H9 (cell line): ENCODE results near the gene CEP120. TPM values are rescaled to one million over a fixed set of nuclear protein-coding genes. Genes with fewer than 3 reads are reported as not detected.

Source experiments
- DNase-seq: peaks from one replicate; pipeline ENCODE4 v3.0.0-alpha.2; 2017
- H2AFZ ChIP-seq: one replicate; pipeline ENCODE4 v1.6.1; 2013; ENCODE audit warnings: mild to moderate bottlenecking, low read length, control low read depth, moderate library complexity
- H2AK5ac ChIP-seq: 2 replicates; pipeline ENCODE4 v1.6.1; 2013; ENCODE audit warnings: low read length, control low read depth, mixed read lengths; ENCODE audit not compliant: insufficient read length
- H2BK120ac ChIP-seq: one replicate; pipeline ENCODE4 v1.6.1; 2013; ENCODE audit warnings: low read depth, mild to moderate bottlenecking, low read length, control low read depth, inconsistent platforms; ENCODE audit not compliant: poor library complexity, severe bottlenecking
- H2BK12ac ChIP-seq: 2 replicates; pipeline ENCODE4 v1.6.1; 2013; ENCODE audit warnings: low read length, control low read depth, mixed read lengths, low read depth; ENCODE audit not compliant: insufficient read length
- H2BK15ac ChIP-seq: 2 replicates; pipeline ENCODE4 v1.6.1; 2013; ENCODE audit warnings: low read depth, low read length, control low read depth
- H2BK20ac ChIP-seq: one replicate; pipeline ENCODE4 v1.6.1; 2013; ENCODE audit warnings: low read depth, mild to moderate bottlenecking, low read length, control low read depth, inconsistent platforms; ENCODE audit not compliant: poor library complexity, severe bottlenecking
- H2BK5ac ChIP-seq: 2 replicates; pipeline ENCODE4 v1.6.1; 2013; ENCODE audit warnings: low read length, control low read depth, mixed read lengths; ENCODE audit not compliant: insufficient read length
- H3K14ac ChIP-seq: 2 replicates; pipeline ENCODE4 v1.6.1; 2013; ENCODE audit warnings: low read length, control low read depth; ENCODE audit not compliant: insufficient read depth
- H3K18ac ChIP-seq: 2 replicates; pipeline ENCODE4 v1.6.1; 2013; ENCODE audit warnings: low read depth, mild to moderate bottlenecking, mixed read lengths, low read length, control low read depth; ENCODE audit not compliant: insufficient read length
- H3K23ac ChIP-seq: 2 replicates; pipeline ENCODE4 v1.6.1; 2013; ENCODE audit warnings: low read length, control low read depth, mixed read lengths, low read depth; ENCODE audit not compliant: insufficient read length
- H3K23me2 ChIP-seq: 2 replicates; pipeline ENCODE4 v1.6.1; 2013; ENCODE audit warnings: low read depth, mild to moderate bottlenecking, mixed read lengths, low read length, control low read depth; ENCODE audit not compliant: insufficient read length, poor library complexity, severe bottlenecking
- H3K27ac ChIP-seq: 2 replicates; pipeline ENCODE4 v1.5.1; 2013; ENCODE audit warnings: low read length, control low read depth, mixed read lengths, low read depth; ENCODE audit not compliant: insufficient read length
- H3K27me3 ChIP-seq: 2 replicates; pipeline ENCODE4 v1.6.1; 2013; ENCODE audit warnings: low read length, control low read depth, inconsistent platforms; ENCODE audit not compliant: insufficient read depth
- H3K4ac ChIP-seq: 2 replicates; pipeline ENCODE4 v1.6.1; 2013; ENCODE audit warnings: low read depth, mild to moderate bottlenecking, control low read depth, inconsistent platforms, low read length, moderate library complexity
- H3K4me1 ChIP-seq: 2 replicates; pipeline ENCODE4 v1.6.1; 2013; ENCODE audit warnings: low read length, control low read depth, inconsistent platforms; ENCODE audit not compliant: insufficient read depth
- H3K4me2 ChIP-seq: 2 replicates; pipeline ENCODE4 v1.6.1; 2013; ENCODE audit warnings: low read length, control low read depth, mixed read lengths; ENCODE audit not compliant: insufficient read length, insufficient read depth
- H3K56ac ChIP-seq: 2 replicates; pipeline ENCODE4 v1.6.1; 2013; ENCODE audit warnings: low read depth, mild to moderate bottlenecking, mixed read lengths, low read length, control low read depth; ENCODE audit not compliant: insufficient read length
- H3K79me1 ChIP-seq: 2 replicates; pipeline ENCODE4 v1.6.1; 2013; ENCODE audit warnings: low read depth, mild to moderate bottlenecking, moderate library complexity, low read length, control low read depth, inconsistent platforms; ENCODE audit not compliant: insufficient read depth, poor library complexity, severe bottlenecking
- H3K79me2 ChIP-seq: 2 replicates; pipeline ENCODE4 v1.6.1; 2013; ENCODE audit warnings: low read length, control low read depth, inconsistent platforms; ENCODE audit not compliant: insufficient read depth
- H3K9ac ChIP-seq: 2 replicates; pipeline ENCODE4 v1.6.1; 2013; ENCODE audit warnings: low read length, control low read depth, mixed read lengths; ENCODE audit not compliant: insufficient read length; ENCODE audit errors: extremely low read depth
- H3K9me3 ChIP-seq: one replicate; pipeline ENCODE4 v1.6.1; 2013; ENCODE audit warnings: low read depth, low read length, inconsistent platforms; ENCODE audit not compliant: control insufficient read depth
- H3T11ph ChIP-seq: one replicate; pipeline ENCODE4 v1.6.1; 2013; ENCODE audit warnings: mild to moderate bottlenecking, low read length, control low read depth, inconsistent platforms
- H4K20me1 ChIP-seq: one replicate; pipeline ENCODE4 v1.6.1; 2013; ENCODE audit not compliant: control insufficient read depth, insufficient read length, insufficient read depth
- H4K5ac ChIP-seq: 2 replicates; pipeline ENCODE4 v1.6.1; 2013; ENCODE audit warnings: low read depth, mild to moderate bottlenecking, mixed read lengths, low read length, control low read depth; ENCODE audit not compliant: insufficient read length
- H4K8ac ChIP-seq: replicated peaks from 2 replicates; pipeline ENCODE4 v1.6.1; 2013; ENCODE audit warnings: low read length, control low read depth, mixed read lengths, low read depth; ENCODE audit not compliant: insufficient read length
- H4K91ac ChIP-seq: 2 replicates; pipeline ENCODE4 v1.6.1; 2013; ENCODE audit warnings: low read depth, mild to moderate bottlenecking, moderate library complexity, mixed read lengths, low read length, control low read depth; ENCODE audit not compliant: insufficient read length
- H3K27ac Mint-ChIP-seq, 3 experiments: 2 replicates in 2 of 3; 3 replicates in 1 of 3; pipeline ENCODE4 v1.8.0; 2020 to 2021; ENCODE audit warnings: mixed read lengths in 3 of 3, mild to moderate bottlenecking in 1 of 3, moderate library complexity in 1 of 3
- H3K27me3 Mint-ChIP-seq: 2 replicates; pipeline ENCODE4 v1.8.0; 2021; ENCODE audit warnings: low read depth, mild to moderate bottlenecking, moderate library complexity, mixed read lengths
- H3K36me3 Mint-ChIP-seq, 3 experiments: 2 replicates in 2 of 3; 3 replicates in 1 of 3; pipeline ENCODE4 v1.8.0; 2020 to 2021; ENCODE audit warnings: low read depth in 3 of 3, mixed read lengths in 3 of 3; ENCODE audit not compliant: insufficient read depth in 1 of 3
- H3K4me1 Mint-ChIP-seq, 2 experiments: 2 replicates each; pipeline ENCODE4 v1.8.0; 2020; ENCODE audit warnings: mixed read lengths in 2 of 2
- H3K4me3 Mint-ChIP-seq, 2 experiments: 2 replicates in 1 of 2; 3 replicates in 1 of 2; pipeline ENCODE4 v1.8.0; 2020 to 2021; ENCODE audit warnings: mild to moderate bottlenecking in 2 of 2, mixed read lengths in 2 of 2, moderate library complexity in 1 of 2
- H3K9me3 Mint-ChIP-seq, 2 experiments: 2 replicates in 1 of 2; 3 replicates in 1 of 2; pipeline ENCODE4 v1.8.0; 2020; ENCODE audit warnings: mild to moderate bottlenecking in 2 of 2, mixed read lengths in 2 of 2, moderate library complexity in 1 of 2
- CTCF ChIP-seq: fragments of 200-600 bp; sonication (generic); conservative IDR thresholded peaks from 3 replicates; pipeline ENCODE4 v1.8.0; 2021; ENCODE audit warnings: antibody characterized with exemption, mild to moderate bottlenecking
- total RNA-seq: library from RNA; stranded (reverse); gene quantifications from 2 replicates; pipeline ENCODE4 v1.2.1, GENCODE V29; 2021

Gene CEP120
- total RNA-seq, 1 experiment from 2014 or later: 22.5 TPM

GRCh38 chr5:123389794-123390193 lies 33.4 kb downstream of the CEP120 start:
- no peaks in the 10 kb centered on the region for H3K4me1 ChIP-seq

More at GRCh38 chr5:123389794-123390193, 33.4 kb downstream of the CEP120 start:
- H3K79me2 ChIP-seq: no peaks in the 10 kb centered on the region
- Mint-ChIP-seq H3K27me3 (no peaks in the 10 kb centered on the region), H3K4me1 (0 out of 4 replicates have a peak, but pooled peaks cover 0 to 1% of the 10 kb centered on the region in 2 experiments), H3K27ac (no peak overlapping the region), H3K4me3 (no peak overlapping the region), H3K36me3 (peaks cover 5 to 45% (median 31%) of the 10 kb centered on the region in 3 experiments; a peak in 5 of 7 replicates), H3K9me3 (no peaks in the 10 kb centered on the region)
- H4K20me1 ChIP-seq: no peaks in the 10 kb centered on the region
- H2BK5ac ChIP-seq: no peak overlapping the region
- H3K9me3 ChIP-seq: no peaks in the 10 kb centered on the region
- H4K5ac ChIP-seq: no peak overlapping the region
- no peak overlapping the region for H2BK15ac ChIP-seq
- no peak overlapping the region for H3K4ac ChIP-seq
- H2BK20ac ChIP-seq: no peak overlapping the region
- H3K9ac ChIP-seq: no peak overlapping the region
- TF ChIP-seq CTCF: no peak
- H3K23me2 ChIP-seq: no peaks in the 10 kb centered on the region
- no peak overlapping the region for H2BK12ac ChIP-seq
- no peak overlapping the region for H3T11ph ChIP-seq
- H3K27me3 ChIP-seq: no peaks in the 10 kb centered on the region
- no peak overlapping the region for H3K14ac ChIP-seq
- no peak for DNase-seq
- H2AK5ac ChIP-seq: no peak overlapping the region
- H4K8ac ChIP-seq: no peak overlapping the region
- H3K18ac ChIP-seq: no peak overlapping the region
- no peak overlapping the region for H3K23ac ChIP-seq
- no peak overlapping the region for H3K56ac ChIP-seq
- no peaks in the 10 kb centered on the region for H3K79me1 ChIP-seq
- H4K91ac ChIP-seq: no peak overlapping the region
- no peak overlapping the region for H3K4me2 ChIP-seq
- no peak overlapping the region for H3K27ac ChIP-seq
- no peak overlapping the region for H2AFZ ChIP-seq
- H2BK120ac ChIP-seq: no peak overlapping the region
